Right atrium auricular region (tissue), 2 donors: Measurements from ENCODE around the gene C20orf144. TPM values are rescaled to one million over a fixed set of nuclear protein-coding genes. Genes with fewer than 3 reads are reported as not detected.

Experiments
- DNase-seq: peaks from one replicate; pipeline ENCODE4 v3.0.0-alpha.2; 2019; ENCODE audit warnings: low spot score
- H3K27ac ChIP-seq, 2 donors: fragments of 200-600 bp; sonication (generic); 1 replicate in 1 of 2; 2 replicates in 1 of 2; pipeline ENCODE4 v1.5.1; 2016 to 2019
- H3K27me3 ChIP-seq, 2 donors: fragments of 200-600 bp; sonication (generic); one replicate each; pipeline versions ENCODE4 v1.5.1 to v1.6.0; 2017 to 2019
- H3K36me3 ChIP-seq: fragments of 200-600 bp; sonication (generic); one replicate; pipeline ENCODE4 v1.5.1; 2016
- H3K4me1 ChIP-seq, 2 donors: fragments of 200-600 bp; sonication (generic); one replicate each; pipeline versions ENCODE4 v1.5.1 to v1.6.0; 2017 to 2019
- H3K4me3 ChIP-seq, 2 donors: fragments of 200-600 bp; sonication (generic); 1 replicate in 1 of 2; 2 replicates in 1 of 2; pipeline ENCODE4 v1.5.1; 2017 to 2019; ENCODE audit warnings: mild to moderate bottlenecking in 1 of 2, moderate library complexity in 1 of 2
- H3K9me3 ChIP-seq, 2 donors: fragments of 200-600 bp; sonication (generic); one replicate each; pipeline ENCODE4 v1.5.1; 2019
- total RNA-seq, 2 donors: library from RNA; depleted of rRNA; stranded (reverse); fragments of >200 nt; gene quantifications; one replicate each; pipeline ENCODE4 v1.1.0, GENCODE V29; 2016
- TF ChIP-seq, protein P1 (sequence below), 2 donors: fragments of 200-600 bp; sonication (generic); IDR thresholded peaks; one replicate each; pipeline ENCODE4 v1.5.1; 2019; ENCODE audit warnings: antibody characterized with exemption in 2 of 2

C20orf144 gene
- total RNA-seq, 2 donors from 2014 or later = not detected

DNA sequence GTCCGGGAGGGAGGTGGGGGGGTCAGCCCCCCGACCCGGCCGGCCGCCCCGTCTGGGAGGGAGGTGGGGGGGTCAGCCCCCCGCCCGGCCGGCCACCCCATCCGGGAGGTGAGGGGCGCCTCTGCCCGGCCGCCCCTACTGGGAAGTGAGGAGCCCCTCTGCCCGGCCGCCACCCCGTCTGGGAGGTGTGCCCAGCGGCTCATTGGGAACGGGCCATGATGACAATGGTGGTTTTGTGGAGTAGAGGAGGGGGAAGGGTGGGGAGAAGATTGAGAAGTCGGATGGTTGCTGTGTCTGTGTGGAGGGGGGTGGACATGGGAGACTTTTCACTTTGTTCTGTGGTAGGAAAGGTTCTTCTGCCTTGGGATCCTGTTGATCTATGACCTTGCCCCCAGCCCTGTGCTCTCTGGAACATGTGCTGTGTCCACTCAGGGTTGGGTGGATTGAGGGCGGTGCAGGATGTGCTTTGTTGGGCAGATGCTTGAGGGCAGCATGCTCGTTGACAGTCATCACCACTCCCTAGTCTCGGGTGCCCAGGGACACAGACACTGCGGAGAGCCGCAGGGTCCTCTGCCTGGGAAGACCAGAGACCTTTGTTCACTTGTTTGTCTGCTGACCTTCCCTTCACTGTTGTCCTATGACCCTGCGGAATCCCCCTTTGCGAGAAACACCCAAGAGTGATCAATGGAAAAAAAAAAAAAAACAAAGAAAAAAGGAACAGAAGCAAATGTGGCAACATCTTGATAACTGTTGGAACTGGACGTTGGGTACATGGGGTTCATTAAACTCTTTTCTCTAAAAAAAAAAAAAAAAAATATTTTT, 39.7 kb downstream of the C20orf144 start:
- DNase-seq = no peak
- no peak overlapping the region for H3K4me3 ChIP-seq
- no peak overlapping the region for H3K27ac ChIP-seq
- no peaks in the 10 kb centered on the region for H3K4me1 ChIP-seq
- no peaks in the 10 kb centered on the region for H3K36me3 ChIP-seq
- no peaks in the 10 kb centered on the region for H3K9me3 ChIP-seq
- no peaks in the 10 kb centered on the region for H3K27me3 ChIP-seq
- TF ChIP-seq, protein P1, sequence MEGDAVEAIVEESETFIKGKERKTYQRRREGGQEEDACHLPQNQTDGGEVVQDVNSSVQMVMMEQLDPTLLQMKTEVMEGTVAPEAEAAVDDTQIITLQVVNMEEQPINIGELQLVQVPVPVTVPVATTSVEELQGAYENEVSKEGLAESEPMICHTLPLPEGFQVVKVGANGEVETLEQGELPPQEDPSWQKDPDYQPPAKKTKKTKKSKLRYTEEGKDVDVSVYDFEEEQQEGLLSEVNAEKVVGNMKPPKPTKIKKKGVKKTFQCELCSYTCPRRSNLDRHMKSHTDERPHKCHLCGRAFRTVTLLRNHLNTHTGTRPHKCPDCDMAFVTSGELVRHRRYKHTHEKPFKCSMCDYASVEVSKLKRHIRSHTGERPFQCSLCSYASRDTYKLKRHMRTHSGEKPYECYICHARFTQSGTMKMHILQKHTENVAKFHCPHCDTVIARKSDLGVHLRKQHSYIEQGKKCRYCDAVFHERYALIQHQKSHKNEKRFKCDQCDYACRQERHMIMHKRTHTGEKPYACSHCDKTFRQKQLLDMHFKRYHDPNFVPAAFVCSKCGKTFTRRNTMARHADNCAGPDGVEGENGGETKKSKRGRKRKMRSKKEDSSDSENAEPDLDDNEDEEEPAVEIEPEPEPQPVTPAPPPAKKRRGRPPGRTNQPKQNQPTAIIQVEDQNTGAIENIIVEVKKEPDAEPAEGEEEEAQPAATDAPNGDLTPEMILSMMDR (IDR thresholded peaks at IDR 0.05) = no peak

DNA sequence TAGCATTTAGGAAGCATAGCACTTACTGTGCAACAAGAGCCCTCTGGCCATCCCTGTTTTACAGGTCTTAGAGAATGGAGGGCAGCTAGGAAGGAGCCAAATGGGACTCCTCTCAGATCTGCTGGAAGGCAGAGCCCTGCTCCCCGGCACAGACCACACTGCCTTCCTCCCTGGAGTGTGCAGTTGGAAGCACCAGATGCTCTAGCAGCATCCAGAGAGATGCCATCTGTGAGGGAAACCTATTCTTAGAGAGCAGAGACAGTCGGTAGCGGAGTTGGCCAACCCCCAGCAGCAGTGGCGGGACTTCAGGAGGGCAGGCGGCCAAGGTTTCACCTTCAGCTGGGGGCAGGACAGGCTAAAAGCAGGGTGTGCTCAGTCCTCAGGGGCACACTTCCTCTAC, 40.7 kb downstream of the C20orf144 start:
- Histone ChIP-seq H3K9me3 (no peaks in the 10 kb centered on the region), H3K27me3 (no peaks in the 10 kb centered on the region), H3K36me3 (peaks cover 9% of the 10 kb centered on the region), H3K4me3 (no peak overlapping the region), H3K27ac (no peak overlapping the region), H3K4me1 (no peaks in the 10 kb centered on the region)
- TF ChIP-seq, protein P1 (IDR thresholded peaks at IDR 0.05) = no peak
- no peak for DNase-seq

DNA sequence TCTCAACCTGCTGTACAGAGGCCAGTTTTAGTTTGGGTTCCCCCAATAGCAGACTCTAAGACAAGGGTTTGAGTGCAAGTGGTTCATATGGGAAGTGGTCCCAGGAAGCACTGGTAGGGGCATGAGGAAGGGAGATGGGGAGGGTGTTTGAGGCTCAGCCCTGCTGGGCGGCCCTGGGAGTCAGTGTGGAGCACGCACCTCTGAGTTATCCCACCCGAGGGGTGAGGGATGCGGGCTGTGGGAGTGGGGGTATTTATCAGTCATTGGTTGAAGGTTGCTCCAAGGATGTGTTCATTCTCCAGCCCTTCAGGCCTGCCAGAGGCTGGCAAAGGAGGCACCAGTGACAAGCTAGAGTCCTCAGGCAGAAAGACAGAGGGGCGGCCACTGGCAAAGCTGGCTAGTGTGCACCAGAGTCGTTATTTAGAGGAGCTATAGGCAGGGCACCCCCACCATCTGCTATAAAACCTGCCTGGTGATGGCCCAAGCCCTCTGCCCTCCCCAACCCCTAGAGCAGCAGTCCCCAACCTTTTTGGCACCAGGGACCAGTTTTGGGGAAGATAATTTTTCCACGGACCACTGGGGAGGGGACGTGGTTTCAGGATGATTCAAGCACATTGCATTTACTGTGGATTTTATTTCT, 41.5 kb downstream of the C20orf144 start:
- no peaks in the 10 kb centered on the region for H3K27me3 ChIP-seq
- no peaks in the 10 kb centered on the region for H3K4me1 ChIP-seq
- no peaks in the 10 kb centered on the region for H3K9me3 ChIP-seq
- TF ChIP-seq, protein P1 (IDR thresholded peaks at IDR 0.05) = no peak
- peaks cover 9% of the 10 kb centered on the region for H3K36me3 ChIP-seq
- no peak for DNase-seq
- H3K27ac ChIP-seq = no peak overlapping the region
- H3K4me3 ChIP-seq = no peak overlapping the region

DNA sequence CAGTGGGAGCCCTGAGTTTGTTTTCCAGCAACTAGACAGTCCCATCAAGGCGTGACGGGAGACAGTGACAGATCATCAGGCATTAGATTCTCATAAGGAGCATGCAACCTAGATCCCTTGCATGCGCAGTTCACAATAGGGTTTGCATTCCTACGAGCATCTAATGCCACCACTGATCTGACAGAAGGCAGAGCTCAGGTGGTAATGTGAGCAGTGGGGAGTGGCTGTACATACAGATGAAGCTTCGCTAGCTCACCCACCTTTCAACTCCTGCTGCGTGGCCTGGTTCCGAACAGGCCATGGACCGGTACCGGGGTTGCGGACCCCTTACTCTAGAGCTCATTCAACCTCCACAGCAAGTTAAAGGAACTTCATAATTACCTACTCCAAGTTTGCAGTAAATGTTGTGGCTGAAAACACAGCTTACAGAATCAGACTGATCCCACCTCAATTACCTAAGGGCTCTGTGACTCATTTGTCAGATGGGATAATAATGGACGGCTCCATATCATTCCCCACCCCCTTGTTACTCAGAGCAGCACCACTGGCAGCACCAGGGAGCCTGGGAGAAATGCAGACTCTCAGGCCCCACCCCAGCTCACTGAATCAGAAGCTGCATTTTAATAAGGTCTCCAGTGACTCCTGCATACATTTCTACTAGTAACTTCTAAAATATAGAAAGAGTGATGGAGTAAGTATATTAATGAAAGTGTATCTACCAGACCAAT, 42.2 kb downstream of the C20orf144 start:
- no peaks in the 10 kb centered on the region for H3K4me1 ChIP-seq
- DNase-seq = no peak
- no peaks in the 10 kb centered on the region for H3K9me3 ChIP-seq
- no peak overlapping the region for H3K4me3 ChIP-seq
- TF ChIP-seq, protein P1 (IDR thresholded peaks at IDR 0.05) = no peak
- H3K27ac ChIP-seq = no peak overlapping the region
- no peaks in the 10 kb centered on the region for H3K27me3 ChIP-seq
- peaks cover 9% of the 10 kb centered on the region for H3K36me3 ChIP-seq

DNA sequence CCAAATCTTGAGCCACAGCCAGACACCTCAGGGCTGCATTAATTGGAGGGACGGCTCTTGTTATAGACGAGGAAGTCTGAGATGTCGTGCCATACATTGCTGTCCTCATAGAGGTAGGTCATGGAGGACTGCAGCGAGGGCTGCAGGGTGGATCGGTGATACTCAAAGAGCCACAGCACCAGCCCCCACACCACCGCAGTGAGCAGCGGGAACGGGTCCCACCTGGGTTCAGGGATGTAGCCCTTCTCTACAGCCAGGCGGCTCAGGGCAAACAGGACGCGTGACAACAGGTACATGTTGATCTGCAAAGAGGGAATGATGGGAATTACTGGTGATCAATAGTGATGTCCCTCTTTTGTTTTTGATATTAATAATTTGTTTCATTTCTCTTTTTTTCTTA, 45.5 kb downstream of the C20orf144 start:
- Histone ChIP-seq H3K27ac (no peak overlapping the region), H3K9me3 (no peaks in the 10 kb centered on the region), H3K4me3 (no peak overlapping the region), H3K4me1 (no peaks in the 10 kb centered on the region), H3K36me3 (peaks cover 20% of the 10 kb centered on the region), H3K27me3 (no peaks in the 10 kb centered on the region)
- no peak for DNase-seq
- TF ChIP-seq, protein P1 (IDR thresholded peaks at IDR 0.05) = no peak
